ENCODE data around the gene DOCK4. TPM values are rescaled to one million over a fixed set of nuclear protein-coding genes. Genes with fewer than 3 reads are reported as not detected.

DOCK4 gene
- total and polyA plus RNA-seq, 10 of the 15 experiments (the other 5 are each of a cell fraction or from before 2014, with no cell fraction given), result 0.03 to 0.73 (median 0.38) TPM

DNA sequence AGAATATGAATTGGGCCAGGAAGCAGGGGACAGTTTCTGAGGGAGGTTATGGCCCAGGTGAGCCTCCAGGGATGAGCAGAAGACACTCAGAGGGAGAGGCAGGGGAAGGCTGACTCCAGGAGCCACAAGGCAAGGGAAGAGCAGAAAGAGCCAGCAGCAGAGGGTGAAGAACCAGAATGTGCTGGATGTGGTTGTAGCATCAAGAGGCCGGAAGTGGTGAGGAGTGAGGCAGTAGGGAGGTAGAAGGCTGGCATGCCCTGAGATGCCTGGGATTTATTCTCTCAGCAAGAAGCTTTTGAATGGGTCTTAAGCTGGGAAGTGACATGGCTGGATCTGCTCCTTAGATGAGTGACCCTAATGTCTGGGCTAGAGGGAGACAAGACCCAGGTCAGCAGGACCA, 311.7 kb downstream of the DOCK4 start (continued):
- TF ChIP-seq NFYA (IDR thresholded peaks at IDR 0.05; ENCODE audit: borderline replicate concordance, low read depth, low read length) (no peak), ETV6 (conservative IDR thresholded peaks at IDR 0.05 in 1 of 2, IDR thresholded peaks at IDR 0.05 in 1 of 2; ENCODE audit: borderline replicate concordance in 1 of 2, low read depth in 1 of 2) (no peak), IRF4 (IDR thresholded peaks at IDR 0.05; ENCODE audit: low read depth, low read length) (no peak)
- TF ChIP-seq, protein P1, sequence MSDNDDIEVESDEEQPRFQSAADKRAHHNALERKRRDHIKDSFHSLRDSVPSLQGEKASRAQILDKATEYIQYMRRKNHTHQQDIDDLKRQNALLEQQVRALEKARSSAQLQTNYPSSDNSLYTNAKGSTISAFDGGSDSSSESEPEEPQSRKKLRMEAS (IDR thresholded peaks at IDR 0.05; ENCODE audit: low read depth, low read length), result no peak

DNA sequence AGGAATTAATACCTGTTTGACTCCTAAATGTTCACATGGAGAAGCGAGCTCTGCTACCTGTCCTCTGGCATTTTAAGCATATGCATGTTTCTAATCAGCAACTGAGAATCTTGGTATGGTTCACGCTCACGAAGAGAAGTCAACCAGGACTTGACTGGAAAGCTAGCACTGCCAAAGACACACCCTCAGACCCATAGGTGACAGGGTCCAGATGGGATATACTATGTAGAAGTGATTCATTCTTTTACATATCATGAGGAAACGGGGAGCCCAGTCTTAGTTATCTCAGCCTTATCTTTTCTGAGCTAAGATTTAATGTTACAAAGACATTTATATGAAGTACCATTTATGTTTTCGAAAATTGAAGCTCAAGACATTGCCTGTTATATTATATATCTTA, 313.0 kb downstream of the DOCK4 start:
- Histone ChIP-seq H3K9me3 (replicated peaks; ENCODE audit: control insufficient read depth, insufficient read depth, low read length) (no peaks in the 10 kb centered on the region), H3K27ac (ENCODE audit: control insufficient read depth, insufficient read depth) (no peak overlapping the region), H3K27me3 (replicated peaks in 1 of 2; ENCODE audit: control insufficient read depth in 2 of 2, insufficient read depth in 2 of 2, low read length in 1 of 2) (no peaks in the 10 kb centered on the region), H3K79me2 (ENCODE audit: control insufficient read depth, insufficient read depth, low read length) (no peaks in the 10 kb centered on the region), H2AFZ (ENCODE audit: control insufficient read depth, low read depth, low read length) (no peak overlapping the region), H3K4me2 (ENCODE audit: control insufficient read depth, insufficient read depth) (no peak overlapping the region), H4K20me1 (ENCODE audit: control insufficient read depth, insufficient read depth) (no peaks in the 10 kb centered on the region), H3K36me3 (ENCODE audit: control insufficient read depth in 2 of 2, insufficient read depth in 2 of 2, low read length in 1 of 2) (no peaks in the 10 kb centered on the region), H3K4me3 (no peak overlapping the region), H3K9ac (ENCODE audit: control insufficient read depth, insufficient read depth, low read length) (no peak overlapping the region), H3K4me1 (ENCODE audit: control insufficient read depth, insufficient read depth, low read length) (no peaks in the 10 kb centered on the region)
- DNase-seq (ENCODE audit: low read depth, low spot score) (no peak), FAIRE-seq (no peak), ATAC-seq (no peak)
- intact Hi-C loops (cut with micrococcal nuclease; ENCODE audit: unreplicated experiment), result no loop called here
- ChIA-PET RAD21 (ENCODE audit: unreplicated experiment) (no interaction called here), CTCF (interaction anchor here (0.8 to 1.5 kb wide), 3 partner anchors 9 to 152 kb away, joined by 3 to 4 read pairs (median 3); no protein-coding TSS in a partner anchor), SMC1A (ENCODE audit: uncharacterized antibody, unreplicated experiment) (interaction anchor here (0.7 kb wide), 1 partner anchor 9 kb away, joined by 3 read pairs; no protein-coding TSS in a partner anchor), POLR2A (no interaction called here)
- BruUV-seq (replicated peaks), result no TSS peak
- WGBS (ENCODE audit: insufficient coverage, insufficient replicate concordance, low lambda C conversion rate, missing lambda C conversion rate), result 57% methylated on average over 5 of the region's 5 CpGs
- TF ChIP-seq, protein P2, sequence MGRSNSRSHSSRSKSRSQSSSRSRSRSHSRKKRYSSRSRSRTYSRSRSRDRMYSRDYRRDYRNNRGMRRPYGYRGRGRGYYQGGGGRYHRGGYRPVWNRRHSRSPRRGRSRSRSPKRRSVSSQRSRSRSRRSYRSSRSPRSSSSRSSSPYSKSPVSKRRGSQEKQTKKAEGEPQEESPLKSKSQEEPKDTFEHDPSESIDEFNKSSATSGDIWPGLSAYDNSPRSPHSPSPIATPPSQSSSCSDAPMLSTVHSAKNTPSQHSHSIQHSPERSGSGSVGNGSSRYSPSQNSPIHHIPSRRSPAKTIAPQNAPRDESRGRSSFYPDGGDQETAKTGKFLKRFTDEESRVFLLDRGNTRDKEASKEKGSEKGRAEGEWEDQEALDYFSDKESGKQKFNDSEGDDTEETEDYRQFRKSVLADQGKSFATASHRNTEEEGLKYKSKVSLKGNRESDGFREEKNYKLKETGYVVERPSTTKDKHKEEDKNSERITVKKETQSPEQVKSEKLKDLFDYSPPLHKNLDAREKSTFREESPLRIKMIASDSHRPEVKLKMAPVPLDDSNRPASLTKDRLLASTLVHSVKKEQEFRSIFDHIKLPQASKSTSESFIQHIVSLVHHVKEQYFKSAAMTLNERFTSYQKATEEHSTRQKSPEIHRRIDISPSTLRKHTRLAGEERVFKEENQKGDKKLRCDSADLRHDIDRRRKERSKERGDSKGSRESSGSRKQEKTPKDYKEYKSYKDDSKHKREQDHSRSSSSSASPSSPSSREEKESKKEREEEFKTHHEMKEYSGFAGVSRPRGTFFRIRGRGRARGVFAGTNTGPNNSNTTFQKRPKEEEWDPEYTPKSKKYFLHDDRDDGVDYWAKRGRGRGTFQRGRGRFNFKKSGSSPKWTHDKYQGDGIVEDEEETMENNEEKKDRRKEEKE (IDR thresholded peaks at IDR 0.05), result no peak
- TF ChIP-seq STAT1 (conservative IDR thresholded peaks at IDR 0.05) (no peak), NBN (IDR thresholded peaks at IDR 0.05) (no peak), GATAD2B (conservative IDR thresholded peaks at IDR 0.05; ENCODE audit: low read depth) (no peak), NFYB (IDR thresholded peaks at IDR 0.05; ENCODE audit: insufficient read depth, low read depth, low read length) (no peak), HDAC6 (IDR thresholded peaks at IDR 0.05; ENCODE audit: unreplicated experiment) (no peak), TBL1XR1 (IDR thresholded peaks at IDR 0.05; ENCODE audit: low read depth, low read length) (no peak), KAT2A (conservative IDR thresholded peaks at IDR 0.05; ENCODE audit: control insufficient read depth, low read depth, low read length) (no peak)
- in situ Hi-C loops (cut with MboI), result no loop called here
